D341Med (cell line): Measurements from ENCODE around the gene BAK1.
A peak's percentile ranks its signal among the peaks of the same experiment; 100 is the strongest.
"Not testable (repeated sequence)": the region's sequence is repeated elsewhere in the genome, so short reads cannot be mapped to it uniquely, and the experiment has no call there.

ENCODE experiments used
- DNase-seq: peaks from one replicate; pipeline ENCODE4 v3.0.0; 2012; ENCODE audit warnings: low spot score

BAK1 gene

GRCh38 chr6:33586108-33586640 is 6.1 kb upstream of the BAK1 start:
- DNase-seq, result no peak

DNA sequence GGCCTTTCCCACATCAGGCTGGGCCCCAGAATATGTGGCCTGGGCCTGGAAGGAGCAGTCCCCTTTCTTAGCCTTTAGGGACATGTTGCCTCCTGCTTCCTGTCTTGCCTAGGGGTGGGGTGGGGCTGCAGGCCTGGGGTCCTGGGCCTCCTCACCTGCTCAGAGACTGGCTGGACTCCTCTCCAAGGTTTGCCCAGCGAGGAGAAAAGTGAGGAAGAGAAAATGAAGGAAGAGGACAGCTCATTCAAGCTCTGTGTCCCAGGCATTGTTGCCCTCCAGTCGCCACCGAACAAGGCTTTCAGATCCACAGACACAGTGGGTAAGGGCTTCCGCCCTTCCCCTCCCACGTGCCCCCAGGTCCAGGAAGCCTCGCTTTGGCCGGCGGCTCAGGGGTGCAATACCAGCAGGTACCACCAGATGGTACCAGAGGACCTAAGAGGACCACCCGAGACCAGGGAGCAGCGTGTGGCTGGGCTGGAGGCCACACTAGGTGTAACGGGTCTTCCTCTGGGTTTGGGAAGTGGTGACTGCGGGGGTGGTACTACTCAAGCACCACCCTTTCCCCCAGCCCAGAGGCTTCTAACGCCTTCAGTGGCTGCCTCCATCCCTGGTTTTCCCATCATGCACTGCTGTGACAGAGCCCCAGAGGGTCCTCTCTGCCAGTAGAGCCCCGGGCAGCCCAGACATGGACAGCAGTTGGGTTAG is 5.5 kb upstream of the BAK1 start:
- DNase-seq, result peak; percentile 85

DNA sequence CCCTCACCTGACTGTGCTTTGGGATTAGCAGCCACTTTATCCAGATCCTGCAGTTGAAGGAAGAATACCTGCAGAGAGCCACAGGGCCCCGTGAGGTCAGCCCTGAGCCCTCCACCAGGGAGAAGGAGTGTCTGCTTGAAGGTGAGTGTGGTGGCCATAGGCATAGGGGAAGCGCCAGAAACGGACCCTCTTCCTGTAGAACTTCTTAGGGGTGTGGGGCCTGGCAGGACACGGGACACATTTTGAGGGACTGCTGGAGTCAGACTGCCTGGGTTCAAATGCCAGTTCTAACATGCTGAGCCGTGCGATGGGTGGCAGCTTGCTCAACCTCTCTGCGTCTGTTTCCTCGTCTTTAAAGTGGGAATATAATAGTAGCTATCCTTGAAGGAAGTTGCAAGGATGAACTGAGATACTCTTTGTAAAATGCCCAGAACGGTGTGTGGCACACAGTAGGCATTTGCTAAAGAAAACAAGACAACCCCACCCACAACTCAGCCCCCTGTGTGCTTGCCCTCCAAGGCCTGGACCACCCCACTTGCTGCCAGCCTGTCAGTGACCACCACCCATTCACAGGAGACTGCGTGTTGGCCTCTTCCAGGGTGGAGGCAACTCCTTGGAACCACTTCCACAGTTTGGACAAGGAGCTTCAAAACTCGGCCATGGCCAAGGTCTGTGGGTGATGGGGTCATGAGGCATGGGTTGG is 4.8 kb upstream of the BAK1 start:
- DNase-seq, result no peak

GRCh38 chr6:33583591-33584155 is 3.6 kb upstream of the BAK1 start:
- peak; percentile 70 for DNase-seq

GRCh38 chr6:33581186-33581585 is 1.1 kb upstream of the BAK1 start:
- DNase-seq, result no peak

GRCh38 chr6:33578588-33579011 is 1.5 kb downstream of the BAK1 start:
- DNase-seq, result no peak

DNA sequence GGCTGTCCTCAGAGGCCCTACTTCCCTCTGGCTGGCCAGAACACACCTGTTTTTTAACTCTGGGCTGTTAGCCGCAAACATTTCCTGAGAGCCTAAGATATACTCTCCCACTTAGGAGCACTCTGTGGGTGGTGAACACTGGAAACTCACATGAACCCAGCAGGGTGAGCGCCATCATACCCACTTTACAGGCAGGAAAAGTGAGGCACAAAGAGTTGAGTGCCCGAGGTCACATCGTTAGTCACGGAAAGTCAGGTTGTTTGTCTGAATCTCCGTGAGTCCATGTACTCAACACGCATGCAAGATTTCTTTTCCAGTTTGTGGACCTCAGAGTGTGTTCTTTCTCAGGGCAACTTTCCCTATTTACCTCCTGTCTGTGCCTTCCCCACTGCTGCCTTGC is 1.9 kb downstream of the BAK1 start:
- DNase-seq, result no peak

- DNase-seq, result no peak
Observed at GRCh38 chr6:33577718-33578117, 2.4 kb downstream of the BAK1 start.

GRCh38 chr6:33577106-33577535 is 3.0 kb downstream of the BAK1 start:
- DNase-seq, result no peak

DNA sequence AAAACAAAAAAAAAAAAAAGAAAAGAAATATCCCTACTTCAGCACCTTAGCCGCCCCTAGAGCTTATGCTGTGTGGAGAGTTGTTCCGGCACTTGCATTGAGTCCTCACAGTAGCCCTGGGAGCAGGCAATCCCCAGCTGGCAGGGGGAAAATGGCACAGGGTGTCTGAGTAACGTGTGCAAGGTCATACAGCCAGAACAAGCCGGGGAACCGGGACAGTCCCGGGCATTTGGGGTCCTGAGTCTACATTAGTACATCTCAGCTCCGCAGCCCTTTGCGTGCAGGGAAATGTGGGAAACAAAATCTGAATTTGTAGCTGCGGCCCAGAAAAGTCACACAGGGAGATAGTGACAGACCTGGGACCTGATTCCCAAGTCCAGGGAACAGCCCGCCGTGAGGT is 3.4 kb downstream of the BAK1 start:
- no peak for DNase-seq

DNA sequence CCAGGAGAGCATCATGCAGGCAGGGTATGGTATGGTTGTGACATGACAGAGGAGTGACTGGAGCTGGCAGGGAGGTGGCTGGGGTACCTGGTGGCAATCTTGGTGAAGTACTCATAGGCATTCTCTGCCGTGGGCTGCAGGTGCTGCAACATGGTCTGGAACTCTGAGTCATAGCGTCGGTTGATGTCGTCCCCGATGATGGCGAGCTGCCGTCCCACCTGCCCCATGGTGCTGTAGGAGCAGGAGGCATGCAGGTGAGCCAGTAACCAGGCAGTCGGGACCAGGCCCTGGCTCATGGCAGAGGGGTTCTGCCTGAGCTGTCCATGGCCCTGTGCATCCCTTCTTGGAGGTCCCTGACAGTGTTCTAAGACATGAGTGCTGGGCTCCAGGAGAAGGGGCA is 4.9 kb downstream of the BAK1 start:
- DNase-seq, result no peak

DNA sequence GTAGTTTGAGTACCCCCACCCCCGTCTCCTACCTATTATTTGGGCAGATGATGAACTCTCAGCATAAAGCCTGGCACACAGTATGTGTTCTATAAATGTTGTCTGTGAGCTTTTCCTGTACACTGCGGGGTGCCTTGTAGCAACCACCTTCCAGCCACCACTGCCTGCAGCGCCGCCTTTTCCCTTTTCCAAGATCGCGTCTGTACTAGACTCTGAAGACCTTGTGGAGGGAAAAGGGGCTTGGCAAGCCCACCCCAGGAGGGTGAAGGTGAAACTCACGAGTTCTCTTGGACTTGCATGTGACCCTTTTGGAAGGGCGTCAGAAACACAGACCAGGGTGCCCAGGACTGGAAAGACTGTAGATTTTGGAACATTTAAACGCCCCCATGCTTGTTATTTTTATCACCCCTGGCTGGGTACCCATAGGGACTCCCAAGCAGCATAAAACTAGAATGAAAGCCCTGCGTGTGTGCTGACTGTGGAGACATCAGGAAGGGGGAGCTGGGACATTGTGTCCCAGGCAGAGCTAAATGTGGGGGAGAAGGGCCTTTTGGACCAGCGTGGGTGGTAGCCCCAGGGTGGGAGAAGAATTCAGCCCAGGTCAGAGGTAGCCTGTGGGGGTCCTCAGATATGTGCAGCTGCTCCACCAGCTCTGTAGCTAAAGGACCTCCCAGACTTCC is 8.3 kb downstream of the BAK1 start:
- DNase-seq, result no peak

GRCh38 chr6:33570806-33571636 is 9.1 kb downstream of the BAK1 start:
- peak; percentile 93 for DNase-seq

DNA sequence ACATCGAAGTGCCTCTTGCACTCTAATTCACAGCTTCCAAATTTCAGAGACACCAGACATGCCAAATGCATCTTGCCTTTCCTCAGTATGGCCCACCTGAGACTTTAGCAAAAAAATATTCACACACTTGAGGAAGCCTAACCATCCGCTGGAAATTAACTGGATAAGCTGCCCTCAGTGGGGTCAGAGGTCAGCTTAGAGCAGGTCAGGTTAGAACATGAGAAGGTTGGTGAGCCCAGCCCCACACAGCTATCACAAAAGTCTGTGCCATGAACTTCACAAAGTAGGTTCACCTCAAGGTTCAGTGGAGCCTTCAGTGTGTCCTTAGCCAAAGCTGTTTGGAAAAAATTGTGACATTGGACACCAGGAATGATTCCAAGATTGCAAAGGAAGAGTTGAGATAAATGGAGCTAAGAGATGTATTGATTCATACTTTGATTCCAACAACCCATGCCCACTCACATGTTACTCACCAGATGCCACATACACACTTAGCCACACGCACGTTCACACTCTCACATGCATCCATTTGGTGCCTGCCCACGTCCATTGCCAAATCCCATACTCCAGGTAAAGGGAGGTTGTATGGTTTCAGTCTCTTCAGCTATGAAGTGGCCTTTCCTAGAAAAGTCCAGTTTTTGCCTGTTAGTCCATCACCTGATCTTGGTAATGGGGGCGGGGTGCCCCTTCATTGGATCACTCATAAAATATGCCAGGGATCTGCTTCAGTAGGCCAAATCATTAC is 11.1 kb downstream of the BAK1 start:
- DNase-seq, result no peak

DNA sequence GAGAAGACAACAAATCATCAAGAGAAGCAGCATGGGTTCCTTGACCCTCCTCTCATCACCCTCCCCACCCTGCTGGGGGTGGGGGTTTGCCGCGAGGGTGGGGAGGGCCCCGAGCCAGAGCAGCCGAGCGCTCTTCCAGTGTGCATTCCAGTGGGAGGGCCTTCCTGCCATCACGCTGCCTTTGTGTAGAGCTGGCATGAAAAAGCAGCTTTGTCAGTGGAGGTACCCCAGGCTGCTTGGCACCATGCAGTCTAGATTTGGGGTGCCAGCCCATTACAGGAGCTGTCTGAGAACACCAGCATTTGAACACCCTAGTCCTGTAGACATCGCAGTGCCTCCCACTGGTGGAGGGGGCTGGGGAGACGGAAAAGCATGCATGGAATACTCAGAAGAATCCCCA is 12.2 kb downstream of the BAK1 start:
- no peak for DNase-seq

DNA sequence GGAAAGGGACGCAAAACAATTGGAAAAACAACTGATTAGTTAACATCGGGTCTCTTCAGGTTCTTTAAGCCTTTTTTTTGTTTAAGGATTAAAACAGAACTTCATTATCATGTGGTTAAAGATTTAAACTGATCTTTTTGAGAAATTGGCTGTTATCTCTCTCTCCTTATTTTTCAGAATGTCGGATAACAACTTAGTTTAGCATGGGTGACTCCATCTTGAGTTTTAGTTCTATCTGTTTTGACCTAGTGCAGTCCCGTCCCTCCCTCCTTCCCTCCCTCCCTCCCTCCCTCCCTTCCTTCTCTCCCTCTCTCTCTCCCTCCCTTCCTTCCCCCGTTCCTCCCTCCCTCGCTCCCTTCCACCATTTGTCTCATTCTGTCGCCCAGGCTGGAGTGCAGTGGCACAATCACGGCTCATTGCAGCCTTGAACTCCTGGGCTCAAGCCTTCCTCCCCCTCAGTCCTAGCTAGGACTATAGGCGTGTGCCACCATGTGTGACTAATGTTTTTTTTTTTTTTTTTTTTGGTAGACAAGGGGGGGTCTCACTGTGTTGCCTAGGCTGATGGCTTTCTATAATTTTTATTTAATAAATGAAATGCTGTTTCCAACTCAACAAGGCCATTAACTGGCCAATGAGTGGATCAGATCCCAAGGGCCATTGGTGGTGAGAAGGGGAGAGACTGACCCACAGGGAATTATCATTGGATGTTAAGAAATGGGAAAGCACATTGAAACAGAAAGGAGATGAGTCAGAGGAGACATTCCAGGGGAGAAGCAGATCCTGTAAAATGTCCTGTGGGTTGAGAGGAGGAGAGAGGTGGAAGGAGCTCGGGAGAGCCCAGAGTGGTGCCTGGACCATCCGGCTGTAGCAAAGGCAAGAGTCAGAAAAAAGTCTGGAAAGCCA is 13.6 kb downstream of the BAK1 start:
- DNase-seq, result no peak

DNA sequence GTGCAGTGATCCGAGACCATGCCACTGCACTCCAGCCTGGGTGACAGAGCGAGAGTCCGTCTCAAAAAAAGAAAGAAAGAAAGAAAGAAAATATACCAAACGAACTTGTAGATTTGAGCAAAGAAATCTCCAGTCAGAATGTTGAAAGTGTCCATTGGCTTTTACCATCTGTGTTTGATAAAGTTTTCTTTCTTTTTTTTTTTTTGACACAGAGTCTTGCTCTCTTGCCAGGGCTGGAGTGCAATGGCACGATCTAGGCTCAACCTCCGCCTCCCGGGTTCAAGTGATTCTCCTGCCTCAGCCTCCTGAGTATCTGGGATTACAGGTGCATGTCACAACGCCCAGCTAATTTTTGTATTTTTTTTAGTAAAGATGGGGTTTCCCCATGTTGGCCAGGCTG is 21.3 kb downstream of the BAK1 start:
- no peak for DNase-seq

- no peak for DNase-seq
Observed at GRCh38 chr6:33557376-33557775, 22.7 kb downstream of the BAK1 start.

GRCh38 chr6:33552883-33553282 is 27.2 kb downstream of the BAK1 start:
- DNase-seq, result not testable (repeated sequence)

- no peak for DNase-seq
Observed at GRCh38 chr6:33552252-33552651, 27.8 kb downstream of the BAK1 start.
